Glomerular endothelial cell (primary cell): ENCODE data around the gene NEK2. TPM values are rescaled to one million over a fixed set of nuclear protein-coding genes. Genes with fewer than 3 reads are reported as not detected.
"Not testable (repeated sequence)": the region's sequence is repeated elsewhere in the genome, so short reads cannot be mapped to it uniquely, and the experiment has no call there.

Experiments used
- DNase-seq: peaks from one replicate; pipeline ENCODE4 v3.0.0-alpha.2; 2011; ENCODE audit warnings: low read depth, low spot score; ENCODE audit errors: extremely low read depth
- total RNA-seq: library from RNA; depleted of rRNA; stranded (reverse); fragments of >200 nt; gene quantifications from 2 replicates; pipeline ENCODE4 v1.2.3, GENCODE V29; 2015

Gene NEK2
- total RNA-seq, 1 donor from 2014 or later: 2.9 TPM

DNA sequence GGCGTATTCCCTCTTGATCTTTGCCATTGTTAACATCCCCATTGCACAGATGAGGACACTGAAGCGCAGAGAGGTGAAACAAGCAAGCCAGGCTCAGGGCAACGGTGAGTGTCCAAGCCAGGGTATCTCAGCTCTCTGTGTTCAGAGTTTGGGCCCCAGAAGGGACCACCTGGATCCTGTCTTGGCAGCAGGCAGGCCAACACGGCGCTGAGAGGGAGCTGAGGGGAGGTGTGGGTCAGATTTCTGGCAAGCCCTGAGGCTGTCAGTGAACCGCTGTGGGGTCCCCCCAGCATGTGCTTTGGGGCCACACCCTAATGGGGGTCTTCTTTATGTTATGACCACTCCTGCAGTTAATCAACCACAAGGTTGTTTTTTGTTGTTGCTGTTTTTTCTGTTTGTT, 23.1 kb downstream of the NEK2 start:
- no peak for DNase-seq

DNA sequence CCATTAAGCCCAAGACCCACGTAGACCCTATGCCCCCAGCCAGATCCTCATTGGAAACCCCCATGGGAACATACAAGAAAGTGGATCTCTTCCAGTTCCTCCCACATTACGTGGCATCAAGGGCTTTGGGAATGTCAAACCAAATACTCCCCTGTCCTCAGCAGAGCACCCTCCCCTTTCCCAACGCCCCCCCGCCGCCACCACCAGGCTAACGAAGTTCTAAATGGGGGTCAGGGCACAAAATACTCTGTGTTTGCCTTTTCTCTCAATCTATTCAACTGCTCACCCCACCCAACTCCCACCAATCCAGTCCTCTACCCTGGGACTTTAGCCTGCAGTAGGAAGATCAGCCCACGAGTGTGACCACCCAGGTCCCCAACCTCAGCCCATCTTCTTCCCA, 24.5 kb downstream of the NEK2 start:
- DNase-seq: no peak

DNA sequence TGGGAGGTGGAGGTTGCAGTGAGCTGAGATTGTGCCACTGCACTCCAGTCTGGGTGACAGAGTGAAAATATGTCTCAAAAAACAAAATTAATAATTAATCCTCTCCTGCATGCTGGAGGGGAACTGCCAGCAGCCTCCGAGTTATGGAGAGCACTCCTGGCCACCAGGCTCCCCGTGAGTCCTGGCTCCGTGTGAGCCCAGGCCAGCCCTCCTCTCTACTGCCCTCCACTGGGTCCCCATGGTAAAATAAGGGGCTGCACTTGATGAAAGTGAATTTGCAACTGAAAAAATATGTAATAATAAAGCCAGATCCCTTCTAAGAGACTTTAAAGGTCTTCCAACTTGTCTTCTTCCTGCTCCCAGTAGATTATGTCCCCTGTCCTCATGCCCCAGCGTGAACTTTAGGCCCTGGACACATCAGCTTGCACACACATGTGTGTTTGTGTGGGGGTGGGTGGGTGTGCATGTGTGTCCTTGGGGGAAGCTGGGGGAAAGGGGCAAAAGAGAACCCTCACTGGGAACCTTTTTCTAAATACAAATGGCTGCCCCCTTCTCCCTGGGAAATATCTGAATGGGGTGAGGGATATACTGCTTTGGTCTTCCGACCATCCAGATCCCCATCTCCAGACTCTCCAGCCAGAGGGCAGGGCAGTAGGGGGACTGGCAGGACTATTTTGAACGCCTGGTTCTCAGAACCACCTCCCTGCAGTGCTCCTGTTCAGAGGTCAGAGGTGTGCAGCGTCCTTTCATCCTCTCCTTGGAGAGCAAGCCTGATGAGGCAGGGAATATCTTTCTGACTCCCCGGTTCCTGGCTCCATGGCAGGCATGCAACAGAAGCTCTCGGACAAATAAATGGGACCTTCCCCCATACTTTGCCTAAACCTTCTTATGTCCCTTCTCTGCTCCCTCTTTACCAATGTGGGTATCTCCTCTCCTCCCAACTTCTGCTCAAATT, 26.2 kb downstream of the NEK2 start:
- DNase-seq: no peak

DNA sequence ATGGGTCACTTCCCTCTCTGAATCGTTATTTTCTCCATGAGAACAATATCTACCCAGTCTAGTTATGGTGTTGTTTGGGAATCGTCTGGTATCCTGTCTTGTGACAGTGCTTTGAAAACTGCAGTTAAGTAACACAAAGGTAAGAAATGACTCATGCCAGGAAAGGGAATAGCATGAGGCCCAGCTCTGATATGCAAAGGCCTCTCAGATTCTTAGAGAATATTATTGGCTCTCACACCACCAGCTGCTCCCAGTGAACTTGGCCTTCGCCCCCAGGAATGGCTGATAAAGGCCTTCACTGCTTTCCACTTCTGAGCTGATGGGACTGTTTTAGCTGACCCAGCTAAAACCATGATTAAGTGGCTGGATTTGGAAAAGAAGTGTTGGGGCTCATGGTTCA, 27.1 kb downstream of the NEK2 start:
- DNase-seq: peak; percentile 77

DNA sequence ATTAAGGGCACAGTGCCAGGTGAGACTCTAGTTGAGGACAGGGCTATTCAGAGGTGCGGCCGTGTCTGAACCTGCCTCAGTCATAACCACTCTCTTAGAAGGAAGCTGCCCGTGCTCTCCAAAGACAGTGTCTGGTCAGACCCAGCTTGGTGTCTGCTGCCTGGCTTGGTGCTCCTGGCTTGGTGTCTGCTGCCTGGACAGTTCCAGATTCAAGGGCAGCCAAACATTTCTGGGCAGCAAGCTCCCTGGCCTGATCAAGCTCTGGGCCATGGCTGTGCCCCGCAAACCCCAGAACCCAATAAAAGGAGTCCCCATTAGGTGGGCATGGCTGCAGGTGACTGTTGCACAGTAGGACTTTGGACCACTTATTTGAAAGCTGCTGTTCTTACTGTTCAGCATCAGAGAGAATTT, 27.7 kb downstream of the NEK2 start:
- DNase-seq: no peak

DNA sequence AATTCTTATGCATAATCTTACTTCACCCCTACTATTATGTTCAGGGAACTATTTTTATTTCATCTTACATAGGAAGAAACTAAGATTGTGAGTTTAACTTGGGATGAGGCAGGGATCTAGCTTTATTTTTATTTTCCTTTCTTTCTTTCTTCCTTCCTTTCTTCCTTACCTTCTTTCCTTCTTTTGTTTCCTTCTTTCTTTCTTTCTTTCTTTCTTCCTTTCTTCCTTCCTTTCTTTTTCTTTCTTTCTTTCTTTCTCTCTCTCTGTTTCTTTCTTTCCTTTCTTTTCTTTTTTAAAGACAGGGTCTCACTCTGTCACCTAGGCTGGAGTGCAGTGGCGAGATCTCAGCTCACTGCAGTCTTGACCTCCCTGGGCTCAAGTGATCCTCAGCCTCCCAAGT, 28.9 kb downstream of the NEK2 start:
- no peak for DNase-seq

DNA sequence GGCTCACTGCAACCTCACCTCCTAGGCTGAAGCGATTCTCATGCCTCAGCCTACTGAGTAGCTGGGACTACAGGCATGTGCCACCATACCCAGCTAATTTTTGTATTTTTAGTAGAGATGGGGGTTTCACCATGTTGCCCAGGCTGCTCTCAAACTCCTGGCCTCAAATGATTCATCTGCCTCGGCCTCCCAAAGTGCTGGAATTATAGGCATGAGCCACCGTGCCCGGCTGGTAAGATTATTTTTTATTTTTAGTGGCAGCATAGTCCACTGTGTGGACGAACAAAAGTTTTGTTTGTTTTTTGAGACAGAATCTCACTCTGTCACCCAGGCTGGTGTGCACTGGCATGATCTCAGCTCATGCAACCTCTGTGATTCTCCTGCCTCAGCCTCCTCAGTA, 29.8 kb downstream of the NEK2 start:
- DNase-seq: not testable (repeated sequence)

DNA sequence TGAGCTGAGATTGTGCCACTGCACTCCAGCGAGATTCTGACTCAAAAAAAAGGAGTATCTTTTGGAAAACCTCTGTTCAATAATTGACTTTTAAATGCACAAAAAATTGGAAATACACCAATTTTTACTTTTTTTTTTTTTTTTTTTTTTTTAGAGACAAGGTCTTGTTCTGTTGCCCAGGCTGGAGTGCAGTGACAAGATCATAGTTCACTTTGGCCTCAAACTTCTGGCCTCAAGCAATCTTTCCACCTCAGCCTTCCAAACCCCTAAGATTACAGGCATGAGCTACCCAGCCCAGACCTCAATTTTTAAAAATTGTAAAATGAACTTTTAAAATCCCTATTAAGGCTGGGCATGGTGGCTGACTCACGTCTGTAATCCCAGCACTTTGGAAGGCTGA, 30.8 kb downstream of the NEK2 start:
- no peak for DNase-seq

DNA sequence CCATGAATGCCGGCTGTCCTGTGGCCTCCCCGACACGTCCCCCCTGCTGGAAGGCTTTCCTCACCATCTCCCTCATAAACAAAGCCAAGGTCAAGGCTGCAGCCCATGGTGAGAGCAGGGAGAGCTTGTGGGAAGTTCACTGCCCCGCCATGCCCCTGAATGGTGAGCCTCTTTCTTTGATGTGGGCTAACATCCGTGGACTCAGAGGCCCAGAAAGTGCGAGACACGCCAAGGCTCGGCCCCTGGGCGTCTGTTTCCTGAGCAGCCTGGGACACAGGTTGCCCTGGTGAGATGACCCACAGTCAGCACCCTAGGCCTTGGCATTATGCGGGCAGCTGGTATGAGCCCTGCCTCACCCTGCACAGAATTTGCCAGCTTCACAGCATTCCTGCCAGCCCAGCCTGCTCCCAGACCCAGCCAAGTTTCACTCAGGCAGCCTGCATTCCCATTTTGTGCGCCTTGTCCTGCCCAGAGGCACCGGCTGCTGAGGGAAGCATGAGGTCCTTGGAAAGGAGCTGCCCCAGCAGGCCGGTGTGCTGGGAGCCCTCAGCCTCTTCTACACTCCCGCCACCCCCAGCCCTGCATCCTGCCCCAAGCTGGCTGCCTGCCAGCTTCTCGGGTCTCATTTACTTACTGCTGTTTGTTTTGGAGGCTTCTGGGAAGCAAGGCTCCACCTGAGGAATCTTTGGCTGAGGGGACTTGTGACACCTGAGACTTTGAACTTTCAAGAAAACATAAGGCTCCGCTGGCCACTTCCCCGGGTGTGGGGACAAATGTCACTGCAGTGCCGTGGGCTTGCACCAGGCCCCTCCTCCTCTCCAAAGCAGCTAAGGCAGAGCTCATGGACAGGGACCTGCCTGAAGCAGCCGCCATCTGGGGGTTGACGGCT, 31.9 kb downstream of the NEK2 start:
- no peak for DNase-seq

DNA sequence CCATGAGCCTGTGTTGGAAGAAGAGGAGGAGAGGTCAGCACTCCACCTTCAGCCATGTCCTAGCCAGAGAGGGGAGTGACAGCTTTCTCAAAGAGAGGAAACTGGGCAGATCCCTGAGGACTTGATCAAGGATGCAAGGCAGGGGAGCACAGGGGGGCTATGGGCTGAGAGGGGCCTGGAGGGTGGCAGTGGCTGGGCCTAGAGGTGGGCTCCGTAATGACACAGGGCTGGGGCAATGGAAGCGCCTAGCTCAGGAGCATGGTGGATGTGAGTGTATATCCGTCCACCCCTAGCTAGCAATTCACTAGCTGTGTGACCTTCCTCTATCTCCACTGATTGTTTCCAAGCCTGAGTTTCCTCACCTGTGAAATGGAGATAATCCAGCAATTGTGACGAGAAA, 32.6 kb downstream of the NEK2 start:
- no peak for DNase-seq

DNA sequence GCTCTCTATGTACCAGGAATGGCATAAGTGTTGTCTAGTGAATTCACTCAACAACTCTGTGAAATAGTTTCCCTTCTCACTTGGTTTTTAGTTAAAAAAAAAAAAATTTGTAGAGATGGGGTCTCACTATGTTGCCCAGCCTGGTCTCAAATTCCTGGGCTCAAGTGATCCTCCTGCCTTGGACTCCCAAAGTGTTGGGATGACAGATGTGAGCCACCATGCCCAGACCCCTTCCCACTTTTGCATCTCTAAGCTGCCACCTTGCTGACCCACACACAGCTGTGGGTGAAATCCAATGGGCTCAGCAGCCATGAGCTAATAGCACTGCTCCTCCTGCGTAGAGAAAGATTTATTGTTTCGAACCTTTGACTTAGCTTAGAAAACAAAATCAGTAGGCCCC, 33.5 kb downstream of the NEK2 start:
- DNase-seq: no peak

DNA sequence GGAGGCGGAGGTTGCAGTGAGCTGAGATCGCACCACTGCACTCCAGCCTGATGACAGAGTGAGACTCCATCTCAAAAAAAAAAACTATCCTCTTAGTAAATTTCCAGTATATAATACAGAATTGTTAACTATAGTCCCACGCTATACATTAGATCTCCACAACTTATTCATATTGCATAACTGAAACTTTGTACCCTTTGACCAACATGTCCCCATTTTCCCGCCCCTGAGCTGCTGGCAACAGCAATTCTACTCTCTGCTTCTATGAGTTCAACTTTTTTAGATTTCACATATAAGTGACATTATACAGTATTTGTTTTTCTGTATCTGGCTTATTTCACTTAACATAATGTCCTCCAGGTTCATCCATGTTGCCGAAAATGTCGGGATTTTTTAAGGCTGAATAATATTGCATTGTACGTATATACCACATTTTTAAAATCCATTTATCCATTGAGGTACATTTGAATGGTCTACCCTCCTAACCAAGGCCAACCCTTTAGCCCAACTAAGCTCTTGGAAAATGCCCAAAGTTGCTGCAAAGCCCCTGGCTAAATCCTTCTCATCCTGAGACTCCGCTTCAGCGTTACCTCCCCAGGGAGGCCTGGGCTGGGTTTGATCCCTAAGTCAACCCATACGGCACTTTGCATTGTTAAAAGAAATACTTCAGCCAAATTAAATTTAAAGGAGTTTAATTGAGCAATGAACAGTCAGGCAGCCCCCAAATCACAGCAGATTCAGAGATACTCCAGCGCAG, 34.2 kb downstream of the NEK2 start:
- no peak for DNase-seq

DNA sequence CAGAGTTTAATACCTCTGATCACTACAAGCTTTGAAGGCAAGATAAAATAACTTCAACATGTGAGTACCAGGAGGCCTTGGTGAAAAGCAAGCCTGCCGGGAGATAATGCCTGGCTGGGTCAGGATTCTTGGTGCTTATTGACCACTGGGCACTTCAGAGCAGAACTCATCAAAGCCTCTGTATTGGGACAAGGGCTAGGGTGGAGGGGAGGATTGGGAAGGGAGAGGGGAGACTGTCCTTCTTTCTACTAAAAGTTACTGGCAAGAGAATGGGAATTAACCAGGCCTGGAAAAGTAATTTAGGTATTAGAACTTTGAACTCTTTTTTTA, 35.2 kb downstream of the NEK2 start:
- DNase-seq: no peak

DNA sequence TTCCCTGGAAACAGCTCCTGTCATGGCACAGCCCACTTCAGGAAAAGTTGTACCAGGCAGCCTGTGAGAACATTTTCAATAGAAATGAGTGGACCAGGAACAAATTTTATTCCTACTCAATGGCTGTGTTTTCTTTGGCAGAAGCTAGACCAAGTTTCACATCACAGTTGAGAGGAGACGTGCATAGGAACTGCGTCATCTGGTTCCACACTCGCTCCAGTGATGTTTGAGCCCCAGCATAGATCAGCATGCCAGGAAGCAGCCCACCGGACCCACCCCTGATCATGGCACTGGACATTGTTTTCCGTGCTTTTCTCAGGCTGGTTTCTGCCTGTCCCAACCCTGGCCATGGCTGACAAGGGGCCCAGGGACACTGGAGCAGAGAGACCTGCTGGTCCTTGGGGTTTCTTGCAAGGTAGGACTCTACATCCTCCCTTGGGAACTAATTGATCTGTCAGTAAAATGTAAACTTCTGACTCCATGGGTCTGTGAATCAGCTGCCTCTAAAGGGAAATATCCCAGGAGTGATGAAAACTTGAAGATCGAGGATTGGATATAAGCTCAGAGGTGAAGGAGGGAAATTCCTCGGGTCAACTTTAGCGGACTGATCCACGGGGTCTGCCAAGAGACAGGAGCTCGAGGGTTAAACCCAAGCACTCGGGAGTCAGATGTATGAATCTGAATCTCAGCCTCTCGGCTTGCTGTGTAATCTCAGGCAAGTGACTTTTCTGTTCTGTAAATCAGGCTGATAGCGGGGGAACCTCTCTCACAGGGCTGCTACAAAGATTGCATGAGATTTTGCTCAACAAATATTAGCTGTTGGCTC, 35.7 kb downstream of the NEK2 start:
- peak; percentile 87 for DNase-seq

DNA sequence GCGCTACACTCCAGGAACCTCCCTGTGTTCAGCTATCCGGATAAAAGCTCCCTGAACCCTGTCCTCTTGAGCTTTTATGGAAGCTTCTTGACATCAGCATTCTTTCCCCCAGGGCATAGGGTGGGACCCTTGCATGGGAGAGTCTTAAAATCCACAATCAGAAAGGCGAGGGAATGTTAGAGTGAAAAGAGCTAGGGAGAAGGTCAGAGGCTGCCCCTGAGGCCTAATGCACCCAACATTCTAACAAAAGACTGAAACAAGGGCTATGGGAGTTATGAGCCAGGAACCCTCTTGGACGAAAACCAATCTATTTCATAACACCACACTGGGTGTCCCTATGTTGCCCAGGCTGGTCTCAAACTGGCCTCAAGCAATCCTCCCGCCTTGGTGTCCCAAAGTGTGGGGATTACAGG, 36.7 kb downstream of the NEK2 start:
- no peak for DNase-seq

DNA sequence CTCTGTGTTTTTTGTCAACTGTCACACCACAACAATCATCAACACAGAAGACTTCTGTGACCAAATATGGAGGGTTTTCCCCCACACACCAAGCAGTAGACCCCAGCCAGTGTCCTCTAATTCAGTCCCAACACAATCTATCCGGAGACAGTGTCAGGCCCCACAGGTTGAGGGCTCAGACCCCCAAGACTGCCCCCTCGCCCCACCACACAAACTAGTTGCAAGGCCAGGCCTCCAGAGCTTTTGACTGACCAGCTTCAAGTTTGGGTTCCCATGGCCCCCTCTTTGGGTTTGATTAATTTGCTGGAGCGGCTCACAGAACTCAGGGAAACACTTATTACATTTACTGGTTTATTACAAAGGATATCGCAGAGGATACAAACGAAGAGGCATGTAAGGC, 37.2 kb downstream of the NEK2 start:
- no peak for DNase-seq

DNA sequence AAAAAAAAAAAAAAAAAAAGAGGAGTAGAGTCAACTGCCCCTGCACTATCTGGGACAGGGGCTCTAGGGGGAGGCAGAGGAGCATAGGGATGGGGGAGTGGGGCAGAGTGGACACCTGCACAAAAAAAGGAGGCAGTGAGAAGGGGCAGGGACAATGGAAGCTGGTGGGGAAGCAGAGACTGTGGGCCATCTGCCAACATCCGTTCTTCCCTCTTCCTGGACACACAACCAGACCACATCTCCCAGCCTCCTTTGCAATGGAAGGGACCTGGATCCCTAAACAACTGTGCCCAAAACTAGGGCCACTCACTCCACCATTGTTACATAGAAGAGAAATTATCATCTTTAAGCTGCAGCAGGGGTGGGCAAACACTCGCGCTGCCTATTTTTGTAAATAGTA, 38.4 kb downstream of the NEK2 start:
- DNase-seq: no peak

DNA sequence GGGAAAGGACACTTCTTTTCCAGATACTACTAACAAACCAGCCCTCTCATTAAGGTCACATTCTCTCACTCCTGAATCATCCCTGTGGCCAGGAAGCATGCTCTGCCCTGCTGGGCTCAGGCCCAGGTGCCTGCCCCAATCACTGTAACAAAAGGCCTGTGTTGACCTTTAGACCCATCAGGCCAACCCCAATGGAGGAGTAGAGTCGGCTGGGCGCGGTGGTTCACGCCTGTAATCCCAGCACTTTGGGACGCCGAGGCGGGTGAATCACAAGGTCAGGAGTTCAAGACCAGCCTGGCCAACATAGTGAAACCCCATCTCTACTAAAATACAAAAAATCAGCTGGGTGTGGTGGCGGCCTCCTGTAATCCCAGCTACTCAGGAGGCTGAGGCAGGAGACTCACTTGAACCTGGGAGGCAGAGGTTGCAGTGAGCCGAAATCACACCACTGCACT, 38.8 kb downstream of the NEK2 start:
- not testable (repeated sequence) for DNase-seq

DNA sequence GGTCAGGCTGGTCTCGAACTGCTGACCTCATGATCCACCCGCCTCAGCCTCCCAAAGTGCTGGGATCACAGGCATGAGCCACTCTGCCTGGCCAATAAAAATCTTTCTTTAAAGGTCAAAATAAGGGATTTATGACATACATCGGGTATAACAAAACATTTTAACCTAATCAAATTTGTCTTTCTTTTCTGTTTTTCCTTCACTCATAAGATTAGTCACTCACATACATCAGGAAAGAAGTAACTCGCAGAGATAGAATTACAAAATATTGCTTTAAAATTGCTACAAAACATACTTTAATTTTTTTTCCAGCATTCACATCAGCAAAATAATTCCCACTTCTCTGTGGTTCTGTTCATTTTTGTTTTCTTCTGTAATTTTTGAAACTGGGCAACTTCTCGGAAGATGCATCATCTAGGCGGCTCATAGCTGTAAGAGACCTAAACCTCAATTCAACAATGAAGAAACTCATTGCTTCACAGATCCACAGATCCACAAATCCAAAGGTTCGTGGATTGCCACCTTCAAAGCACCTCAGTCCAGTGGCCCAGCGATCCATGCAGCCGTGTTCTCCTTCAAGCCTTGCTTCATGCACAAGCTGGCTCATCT, 39.7 kb downstream of the NEK2 start:
- DNase-seq: no peak

DNA sequence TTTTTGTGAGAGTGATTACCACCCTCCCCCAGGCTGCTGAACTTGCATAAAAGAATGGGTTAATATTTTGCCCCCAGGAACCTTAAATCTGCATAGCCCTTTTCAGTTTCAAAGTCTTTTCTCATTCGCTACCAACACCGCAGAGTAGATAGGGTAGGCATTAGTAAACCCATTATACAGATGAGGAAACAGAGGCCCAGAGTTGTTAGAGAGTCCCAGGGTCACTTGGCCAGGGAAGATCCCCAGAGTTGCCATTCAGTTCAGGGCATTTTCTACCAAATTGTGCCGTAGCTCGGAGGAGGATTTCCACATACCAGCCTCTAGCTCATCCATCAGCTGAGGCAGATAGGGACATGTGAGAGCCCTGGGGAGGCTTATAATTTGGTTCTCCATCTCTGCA, 40.5 kb downstream of the NEK2 start:
- DNase-seq: no peak
